KBM-7 (cell line): ENCODE measurements around the gene ADGRL1.

ENCODE experiments used
- DNase-seq: peaks from one replicate; pipeline ENCODE4 v3.0.0-alpha.2; 2015
- in situ Hi-C: fragments of 300-500 bp; cut with MboI; formaldehyde crosslinking; loops from 2 replicates; pipeline ENCODE4 v1.14.3; 2020; ENCODE audit warnings: low sequenced_read_pairs, low pct_unique_long_range_greater_than_20kb, mixed read lengths

ADGRL1 gene

DNA sequence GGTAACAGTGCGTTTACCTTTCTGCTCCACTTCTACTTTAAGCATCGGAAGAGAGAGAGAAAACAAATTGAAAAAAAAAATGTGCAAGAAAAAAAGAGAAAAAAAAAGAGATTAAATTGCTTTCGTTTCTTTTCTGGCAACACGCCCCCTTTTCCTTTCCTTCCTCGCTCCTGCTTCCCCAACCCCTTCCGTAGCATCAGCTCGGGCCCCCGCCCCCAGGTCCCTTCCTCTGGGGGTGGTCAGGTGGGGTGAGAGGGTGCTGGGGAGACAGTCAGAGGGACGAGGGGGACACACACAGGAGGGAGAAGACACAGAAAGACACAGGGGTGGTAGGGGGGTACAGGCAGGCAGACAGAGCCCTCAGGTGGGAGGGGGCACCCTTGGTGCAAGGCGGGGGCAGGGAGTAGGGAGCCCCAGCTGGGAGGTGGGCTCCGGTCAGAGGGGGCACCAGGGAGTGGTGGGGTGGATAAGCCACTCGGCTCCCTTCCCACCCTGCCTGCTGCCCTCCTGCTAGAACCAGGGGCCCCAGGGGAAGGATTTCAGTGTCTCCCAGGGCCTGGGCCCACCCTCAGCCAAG lies 38.9 kb downstream of the ADGRL1 start:
- no peak for DNase-seq

DNA sequence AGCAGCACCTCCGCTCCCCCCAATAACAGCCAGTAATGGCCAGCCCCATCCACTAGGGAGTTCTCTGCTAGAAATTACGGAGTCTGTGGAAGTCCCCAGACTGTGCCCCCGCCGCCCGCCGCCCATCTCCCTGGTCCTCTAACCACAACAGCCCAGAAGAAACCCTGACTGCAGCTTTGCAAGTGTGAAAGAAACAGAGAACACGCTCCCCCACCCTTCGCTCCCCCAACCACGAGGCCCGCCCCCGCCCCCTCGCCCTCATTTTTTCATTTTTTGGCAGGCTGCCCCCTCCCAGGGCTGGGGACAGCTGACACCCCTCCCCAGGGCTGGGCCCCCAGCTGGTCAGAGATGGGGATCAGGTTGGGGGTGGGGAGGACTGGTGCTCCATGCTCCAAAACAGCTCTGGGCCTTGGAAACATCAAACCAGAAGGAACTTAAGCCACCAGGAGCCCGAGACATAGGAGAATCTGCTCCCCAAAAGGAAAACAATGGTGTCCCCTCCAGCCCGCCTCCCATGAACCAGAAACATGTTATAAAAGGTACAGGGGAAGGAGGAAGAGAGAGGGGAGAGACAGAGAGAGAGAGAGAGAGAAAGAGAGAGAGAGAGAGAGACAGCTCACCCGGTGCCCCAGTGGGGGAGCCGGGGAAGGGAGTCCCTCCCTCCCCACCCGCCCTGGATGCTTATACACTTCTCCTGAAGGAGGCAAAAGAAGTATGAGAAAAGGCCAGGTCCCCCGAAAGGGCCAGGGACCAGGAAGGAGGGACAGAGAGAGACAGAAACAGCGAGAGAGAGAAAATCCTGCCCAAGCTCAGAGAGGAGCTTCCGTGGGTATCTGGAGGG lies 39.8 kb downstream of the ADGRL1 start:
- DNase-seq: no peak
- in situ Hi-C loops: no loop called here

More for the DNA sequence above, 38.9 kb downstream of the ADGRL1 start:
- in situ Hi-C loops: no loop called here

GRCh38 chr19:14164724-14165493 lies 41.1 kb downstream of the ADGRL1 start:
- in situ Hi-C loops: no loop called here
- DNase-seq: no peak

GRCh38 chr19:14164082-14164481 lies 41.9 kb downstream of the ADGRL1 start:
- no peak for DNase-seq
- in situ Hi-C loops: no loop called here

DNA sequence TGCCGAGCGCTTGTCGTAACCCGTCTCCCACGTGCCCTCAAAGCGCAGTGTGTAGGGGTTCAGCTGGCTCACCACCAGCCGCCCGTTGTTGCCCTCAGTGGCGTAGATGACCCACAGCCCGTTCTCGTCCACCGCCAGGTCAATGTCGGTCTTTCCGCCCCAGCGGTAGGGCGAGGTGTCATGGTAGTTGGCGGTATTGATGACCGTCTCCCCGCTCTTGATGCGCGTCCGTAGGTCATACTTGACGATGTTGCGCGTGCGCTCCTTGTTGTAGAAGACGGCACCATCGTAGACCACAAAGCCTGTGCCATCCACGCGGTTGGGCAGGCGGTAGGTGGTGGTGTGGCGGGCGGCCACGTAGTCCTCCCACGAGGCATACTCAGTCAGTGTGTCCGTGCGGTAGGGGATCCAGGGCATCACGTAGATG lies 43.1 kb downstream of the ADGRL1 start:
- in situ Hi-C loops: no loop called here
- no peak for DNase-seq

DNA sequence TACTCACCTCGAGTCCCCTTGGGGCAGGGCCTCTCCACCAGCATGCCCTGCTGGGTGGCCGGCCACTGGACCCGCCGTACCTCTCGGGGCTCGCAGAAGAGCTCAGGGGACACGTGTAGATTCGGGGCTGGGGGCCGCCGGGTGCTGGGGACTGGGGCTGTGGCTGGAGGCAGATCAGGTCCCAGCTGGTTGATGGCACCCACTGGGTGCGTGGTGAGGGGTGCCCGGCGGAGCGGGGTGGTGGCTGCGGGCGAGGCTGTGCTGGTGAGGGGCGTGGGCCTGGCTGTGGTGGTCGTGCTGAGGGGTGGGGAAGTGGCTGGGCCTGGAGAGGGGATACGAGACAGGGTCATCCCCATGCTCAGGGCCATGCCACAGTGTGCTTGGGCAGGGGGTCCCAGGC lies 44.7 kb downstream of the ADGRL1 start:
- in situ Hi-C loops: no loop called here
- DNase-seq: no peak

DNA sequence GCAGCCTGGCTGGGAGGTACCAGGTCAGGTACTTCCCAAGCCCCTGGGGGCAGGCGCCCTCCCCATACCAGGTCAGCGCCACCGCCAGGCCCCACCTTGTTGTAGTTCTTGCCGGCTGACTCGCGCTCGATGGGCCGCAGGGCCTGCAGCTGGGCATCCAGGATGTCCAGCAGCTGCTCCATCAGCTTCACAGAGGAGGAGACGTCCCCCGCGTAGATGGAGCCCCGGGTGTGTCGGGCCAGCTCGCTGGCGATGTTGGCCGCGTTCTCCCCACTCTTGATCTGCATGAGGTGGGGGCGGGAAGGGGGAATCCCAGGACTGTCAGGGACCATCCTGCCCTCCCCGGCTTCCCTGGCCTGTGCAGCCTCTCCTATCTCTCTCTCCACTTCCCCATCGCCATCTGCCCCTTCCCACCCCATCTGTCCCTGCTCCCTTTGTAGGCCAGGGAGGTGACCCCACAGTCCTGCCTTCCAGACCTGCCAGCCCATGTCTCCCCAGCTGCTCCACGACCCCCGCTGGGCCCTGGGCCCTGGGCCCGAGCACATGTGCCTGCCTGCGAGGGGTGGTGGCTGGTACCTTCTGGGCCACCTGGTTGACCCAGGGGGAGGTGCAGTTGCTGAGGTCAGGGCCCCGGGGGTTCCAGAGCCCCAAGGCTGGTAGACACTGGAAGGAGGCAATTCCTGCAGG lies 45.8 kb downstream of the ADGRL1 start:
- DNase-seq: no peak
- in situ Hi-C loops: no loop called here

DNA sequence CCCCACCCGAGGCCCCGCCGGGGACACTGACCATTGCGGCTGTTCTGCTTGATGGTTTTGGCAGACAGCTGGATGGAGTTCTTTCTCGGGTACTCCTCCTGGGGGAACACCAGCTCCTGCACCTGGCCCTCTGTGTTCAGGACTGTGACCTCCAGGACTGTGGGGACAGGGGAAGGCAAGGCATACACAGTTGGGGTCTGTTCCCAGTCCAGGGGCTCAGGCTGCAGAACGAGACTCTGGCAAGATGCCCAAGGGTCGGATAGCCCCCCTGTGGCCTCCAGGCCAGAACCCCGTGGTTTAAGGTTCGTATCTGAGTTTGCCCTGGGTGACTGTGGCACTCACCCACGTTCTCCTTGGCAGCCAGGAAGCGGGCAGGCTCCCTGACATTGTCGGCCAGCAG lies 46.9 kb downstream of the ADGRL1 start:
- in situ Hi-C loops: no loop called here
- DNase-seq: no peak

DNA sequence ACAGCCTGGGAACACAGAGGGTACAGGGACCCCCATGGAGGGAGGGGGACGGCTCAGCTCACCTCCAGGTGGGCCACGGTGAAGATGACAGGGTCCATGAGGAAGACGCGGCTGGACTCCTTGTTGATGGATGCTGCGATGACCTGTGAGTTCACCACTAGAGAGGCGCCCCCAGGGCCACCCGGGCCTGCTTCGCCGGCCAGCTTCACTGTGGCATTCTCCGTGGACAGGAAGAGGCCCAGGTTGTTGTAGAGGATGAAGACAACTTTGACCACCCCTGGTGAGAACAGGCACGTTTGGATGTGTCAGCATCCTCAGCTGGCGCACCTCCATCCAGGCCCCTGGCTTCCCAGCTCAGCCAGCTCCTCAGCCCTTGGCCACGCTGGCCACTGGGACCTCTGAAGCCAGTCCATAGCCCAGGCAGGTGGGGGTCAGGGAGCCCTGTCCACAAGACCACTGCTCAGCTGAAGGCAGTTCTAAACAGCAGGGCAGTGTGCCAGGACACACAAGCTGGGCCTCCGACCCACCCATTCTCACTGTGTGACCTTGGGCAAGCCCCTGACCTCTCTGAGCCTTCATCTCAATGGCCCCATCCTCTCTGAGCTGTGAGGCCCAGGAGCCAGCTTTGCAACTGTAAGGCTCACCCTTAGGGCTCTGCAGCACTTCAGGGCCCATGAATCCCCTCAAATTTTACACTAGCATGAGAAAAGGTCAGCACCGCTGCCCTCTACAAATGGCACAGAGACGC lies 47.5 kb downstream of the ADGRL1 start:
- DNase-seq: no peak

DNA sequence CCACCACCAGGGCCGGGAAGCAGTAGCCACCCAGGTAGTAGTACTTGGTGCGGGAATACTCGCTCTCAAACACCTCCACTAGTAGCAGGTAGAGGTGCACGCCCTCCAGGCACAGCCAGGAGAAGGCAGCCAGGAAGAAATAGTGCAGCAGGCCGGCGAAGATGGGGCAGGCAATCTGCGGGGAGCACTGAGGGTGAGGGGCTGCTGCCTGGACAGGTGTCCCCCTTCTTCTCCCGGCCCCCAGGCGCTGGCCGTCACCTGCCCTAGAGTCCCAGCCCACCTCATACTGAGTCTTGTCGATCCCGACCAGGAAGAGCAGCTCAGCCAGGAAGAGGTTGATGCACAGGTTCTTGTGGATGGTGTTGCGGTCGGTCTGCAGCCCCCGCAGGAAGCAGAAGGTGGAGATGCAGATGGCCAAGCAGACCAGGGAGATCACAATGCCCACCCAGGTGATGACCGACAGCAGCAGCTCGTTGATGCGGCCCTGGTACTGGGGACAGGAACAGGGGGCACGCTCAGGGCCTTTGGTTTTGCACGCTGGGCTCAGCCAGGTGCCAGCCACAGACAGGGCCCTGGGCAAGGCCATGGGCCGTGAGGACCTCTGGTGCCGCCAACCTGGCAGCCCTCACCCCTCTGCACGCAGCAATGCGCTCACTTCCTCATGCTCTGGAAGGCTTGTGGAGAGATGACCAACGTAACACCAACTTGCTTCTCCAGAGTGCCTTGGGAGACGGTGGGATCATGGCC lies 48.8 kb downstream of the ADGRL1 start:
- in situ Hi-C loops: no loop called here
- no peak for DNase-seq

More for the DNA sequence above, 47.5 kb downstream of the ADGRL1 start:
- in situ Hi-C loops: no loop called here

DNA sequence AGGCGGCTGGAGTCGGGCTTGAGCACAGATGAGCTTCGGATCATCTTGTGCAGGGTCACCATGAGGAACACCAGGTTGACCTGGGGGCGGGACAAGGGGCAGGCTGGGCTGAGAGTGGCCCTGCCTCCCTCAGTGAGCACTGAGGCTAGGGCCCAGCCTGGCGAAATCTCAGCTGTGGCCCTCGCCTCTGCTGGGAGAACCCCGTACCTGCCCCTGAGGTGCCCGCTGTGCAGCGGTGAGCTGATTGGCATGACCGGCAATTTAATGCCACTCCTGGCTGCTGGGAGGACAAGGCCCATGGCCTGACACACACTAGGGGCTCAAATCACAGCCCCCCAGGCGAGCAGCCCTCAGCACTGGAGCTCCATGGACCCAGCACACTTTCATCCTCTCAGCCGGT lies 49.8 kb downstream of the ADGRL1 start:
- in situ Hi-C loops: no loop called here
- no peak for DNase-seq

DNA sequence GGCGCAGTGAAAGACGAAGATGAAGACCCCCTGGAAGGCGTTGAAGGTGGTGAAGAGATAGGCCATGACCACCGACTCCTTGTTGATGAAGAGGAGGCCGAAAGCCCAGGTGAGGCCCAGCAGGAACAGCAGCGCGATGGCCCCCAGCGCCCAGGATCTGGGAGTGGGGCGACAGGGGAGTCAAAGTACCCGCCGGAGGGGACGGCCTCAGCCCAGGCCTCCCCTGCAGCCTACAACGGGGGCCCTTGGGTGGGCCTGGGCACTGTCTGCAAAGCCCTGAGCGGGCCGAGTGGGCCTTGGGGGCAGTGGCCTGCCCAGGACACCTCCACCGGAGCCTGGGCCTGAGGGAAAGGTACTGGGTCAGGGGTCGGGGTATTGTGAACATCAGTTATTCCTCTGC lies 50.6 kb downstream of the ADGRL1 start:
- in situ Hi-C loops: no loop called here

GRCh38 chr19:14152713-14153112 lies 53.3 kb downstream of the ADGRL1 start:
- no peak for DNase-seq
- in situ Hi-C loops: no loop called here

More for the DNA sequence above, 50.6 kb downstream of the ADGRL1 start:
- DNase-seq: no peak

DNA sequence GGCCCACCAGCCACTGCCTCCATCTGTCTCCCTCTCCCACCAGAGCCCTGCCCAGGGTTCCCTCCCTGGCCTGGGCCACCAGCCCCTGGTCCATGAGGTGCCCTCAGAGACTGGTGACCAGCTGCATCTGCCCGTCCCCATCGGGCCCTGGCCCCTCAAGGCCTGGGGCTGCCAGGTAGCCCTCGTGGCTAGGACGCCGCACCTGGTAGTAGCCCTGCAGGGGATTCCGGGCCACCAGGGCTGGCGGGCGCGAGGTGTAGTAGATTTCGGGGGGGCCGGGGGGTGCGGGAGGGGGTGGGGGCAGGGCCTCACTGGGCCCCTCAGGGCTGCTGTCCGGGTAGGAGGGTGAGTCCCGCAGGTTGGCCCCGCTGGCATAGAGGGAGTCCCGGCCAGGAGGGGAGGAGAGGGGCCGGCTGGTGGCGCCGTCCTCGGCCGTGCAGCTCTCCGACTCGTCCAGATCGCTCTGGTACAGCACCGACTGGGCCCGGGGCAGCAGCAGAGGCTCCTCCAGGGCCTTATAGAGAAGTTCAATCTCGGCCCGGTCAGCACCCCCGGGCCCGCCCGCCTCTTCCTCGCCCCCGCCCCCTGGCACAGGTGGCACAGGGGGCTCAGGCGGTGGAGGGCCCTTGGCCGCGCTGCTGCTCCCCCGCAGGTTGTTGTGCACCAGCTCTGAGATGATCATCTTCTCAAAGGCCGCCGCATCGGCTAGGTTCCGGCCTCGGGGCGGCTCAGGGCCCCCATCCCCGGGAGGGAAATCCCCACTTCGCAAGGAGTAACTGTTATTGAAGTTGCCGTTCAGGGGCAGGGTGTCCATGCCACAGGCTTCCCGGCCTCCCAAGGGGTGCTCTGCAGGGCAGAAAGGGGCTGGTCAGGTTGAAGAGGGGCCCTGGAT lies 55.0 kb downstream of the ADGRL1 start:
- in situ Hi-C loops: no loop called here
- DNase-seq: no peak

GRCh38 chr19:14150041-14150769 lies 55.8 kb downstream of the ADGRL1 start:
- in situ Hi-C loops: no loop called here

DNA sequence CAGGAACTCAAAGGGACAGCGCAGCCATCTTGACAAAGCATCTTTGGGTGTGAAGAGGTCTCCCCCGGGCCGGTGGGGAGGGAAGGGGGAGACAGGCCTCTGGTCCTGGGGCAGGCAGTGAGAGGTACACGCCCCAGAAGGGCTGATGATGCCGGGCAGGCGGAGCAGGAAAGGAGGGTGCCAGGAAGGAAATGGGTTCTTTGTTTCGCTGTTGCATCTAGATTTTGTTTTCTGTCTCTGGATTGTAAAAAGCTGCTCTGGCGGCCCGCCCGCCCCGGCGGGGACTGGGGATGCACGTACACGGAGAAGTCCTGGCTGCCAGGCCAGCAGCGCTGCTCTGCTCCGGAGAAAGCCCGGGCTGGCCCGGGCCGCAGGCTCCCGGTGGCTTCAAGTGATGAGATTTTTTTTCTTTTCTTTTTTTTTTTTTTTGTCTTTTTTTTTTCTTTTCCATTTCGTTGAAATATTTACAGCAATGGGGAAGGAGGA lies 56.4 kb downstream of the ADGRL1 start:
- in situ Hi-C loops: no loop called here
- DNase-seq: no peak

More at GRCh38 chr19:14150041-14150769, 55.8 kb downstream of the ADGRL1 start:
- DNase-seq: no peak
